Activated CD4-positive, alpha-beta memory T cell treated with anti-CD3 and anti-CD28 coated beads for 36 hours (primary cell): ENCODE results near the gene RYR2. TPM values are rescaled to one million over a fixed set of nuclear protein-coding genes. Genes with fewer than 3 reads are reported as not detected.
"Not testable (repeated sequence)": the region's sequence is repeated elsewhere in the genome, so short reads cannot be mapped to it uniquely, and the experiment has no call there.

Source experiments
- CTCF ChIA-PET: fragments of 350-600 bp; sonication (Branson Sonifier 250); formaldehyde crosslinking; loops from one replicate; lab custom pipeline; 2021; ENCODE audit warnings: antibody characterized with exemption, inconsistent platforms; lab: Charles Lee
- POLR2A ChIA-PET: fragments of 350-600 bp; sonication (Branson Sonifier 250); formaldehyde crosslinking; loops from one replicate; lab custom pipeline; 2021; ENCODE audit warnings: antibody characterized with exemption; lab: Charles Lee
- DNase-seq: peaks from one replicate; pipeline ENCODE4 v3.0.0-alpha.2; 2020
- H3K27ac Mint-ChIP-seq: one replicate; pipeline ENCODE4 v1.8.0; 2021; ENCODE audit warnings: mixed read lengths
- H3K27me3 Mint-ChIP-seq: one replicate; pipeline ENCODE4 v1.8.0; 2021; ENCODE audit warnings: mixed read lengths
- H3K36me3 Mint-ChIP-seq: one replicate; pipeline ENCODE4 v1.8.0; 2021; ENCODE audit warnings: mixed read lengths
- H3K4me1 Mint-ChIP-seq: one replicate; pipeline ENCODE4 v1.8.0; 2021; ENCODE audit warnings: low read depth, mixed read lengths
- H3K4me3 Mint-ChIP-seq: one replicate; pipeline ENCODE4 v1.8.0; 2021; ENCODE audit warnings: mild to moderate bottlenecking, mixed read lengths
- H3K9me3 Mint-ChIP-seq: one replicate; pipeline ENCODE4 v1.8.0; 2021; ENCODE audit warnings: mixed read lengths
- intact Hi-C: fragments of 100-400 bp; cut with micrococcal nuclease; formaldehyde crosslinking; loops from one replicate; pipeline ENCODE4 v1.15.1; 2023
- total RNA-seq, 2 experiments: library from RNA; stranded (reverse); gene quantifications; one replicate each; pipeline ENCODE4 v1.2.3, GENCODE V29; 2021

RYR2 gene
- total RNA-seq, 2 experiments from 2014 or later = 0.02 TPM

DNA sequence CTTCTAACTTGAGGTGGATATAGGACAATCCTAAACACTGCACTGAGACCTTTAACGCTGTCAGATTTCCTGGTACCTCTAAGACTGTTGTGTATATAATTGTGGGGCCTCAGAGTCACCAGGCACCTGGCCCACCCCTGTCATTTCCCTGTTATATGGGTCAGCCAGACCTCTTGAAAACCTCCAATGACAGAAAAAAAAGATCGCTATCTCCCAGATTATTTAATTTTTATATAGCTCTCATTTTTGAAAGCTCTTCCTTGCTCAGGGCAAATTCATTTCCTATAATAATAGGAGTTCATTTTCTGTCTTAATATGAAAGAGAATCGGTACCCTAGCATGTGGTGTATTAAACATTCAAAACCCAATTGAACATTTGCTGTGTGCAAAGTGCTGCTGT lies 792.1 kb downstream of the RYR2 start:
- DNase-seq = no peak
- Mint-ChIP-seq H3K9me3 (no peaks in the 10 kb centered on the region), H3K27me3 (no peaks in the 10 kb centered on the region), H3K4me1 (no peaks in the 10 kb centered on the region), H3K27ac (no peak overlapping the region), H3K36me3 (no peaks in the 10 kb centered on the region), H3K4me3 (no peak overlapping the region)
- intact Hi-C loops = no loop called here
- ChIA-PET CTCF (no interaction called here), POLR2A (no interaction called here)

DNA sequence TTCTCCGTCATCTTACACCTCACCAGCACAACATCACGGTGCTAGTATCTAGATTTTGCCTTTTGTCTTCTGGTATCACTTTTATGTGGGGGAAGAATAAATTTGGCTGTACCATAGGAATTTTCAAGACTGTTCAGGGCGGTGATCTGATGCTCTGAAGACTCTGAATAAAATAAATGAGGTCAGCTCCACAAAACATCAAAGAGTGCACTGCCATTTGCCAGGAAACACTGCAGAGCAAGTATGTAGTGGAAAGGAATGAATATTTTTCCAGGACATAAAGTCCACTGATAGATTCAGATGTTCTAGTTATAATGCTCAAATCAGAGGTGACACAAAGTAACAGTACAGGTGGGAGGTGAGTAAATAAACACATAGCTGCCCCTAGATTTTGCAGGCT lies 792.5 kb downstream of the RYR2 start:
- no peak for DNase-seq
- ChIA-PET POLR2A (no interaction called here), CTCF (no interaction called here)
- Mint-ChIP-seq H3K4me3 (no peak overlapping the region), H3K27ac (no peak overlapping the region), H3K9me3 (no peaks in the 10 kb centered on the region), H3K4me1 (no peaks in the 10 kb centered on the region), H3K36me3 (no peaks in the 10 kb centered on the region), H3K27me3 (no peaks in the 10 kb centered on the region)
- intact Hi-C loops = no loop called here

DNA sequence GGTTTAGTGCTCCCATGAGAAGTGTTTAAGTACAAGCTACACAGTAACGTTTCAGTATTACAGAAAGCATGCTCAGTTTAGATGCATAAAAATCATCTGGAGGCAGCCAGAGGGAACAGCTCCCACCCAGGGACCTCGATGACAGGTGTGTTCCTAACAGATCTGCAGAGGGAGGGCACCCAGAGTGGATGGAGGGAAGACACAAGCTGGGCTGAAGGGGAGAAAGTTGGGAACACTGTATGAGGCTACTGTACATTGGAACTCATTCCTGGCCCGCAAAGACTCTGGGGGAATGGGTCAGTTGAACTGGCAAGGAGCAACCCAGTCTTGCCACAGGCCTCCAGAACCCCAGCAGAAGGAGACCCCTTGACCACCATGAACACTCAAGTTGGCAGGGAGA lies 796.3 kb downstream of the RYR2 start:
- Mint-ChIP-seq H3K4me1 (no peaks in the 10 kb centered on the region), H3K27ac (no peak overlapping the region), H3K4me3 (no peak overlapping the region), H3K27me3 (no peaks in the 10 kb centered on the region), H3K9me3 (peaks cover 2% of the 10 kb centered on the region), H3K36me3 (no peaks in the 10 kb centered on the region)
- POLR2A ChIA-PET = no interaction called here
- CTCF ChIA-PET = no interaction called here
- DNase-seq = no peak
- intact Hi-C loops = no loop called here

DNA sequence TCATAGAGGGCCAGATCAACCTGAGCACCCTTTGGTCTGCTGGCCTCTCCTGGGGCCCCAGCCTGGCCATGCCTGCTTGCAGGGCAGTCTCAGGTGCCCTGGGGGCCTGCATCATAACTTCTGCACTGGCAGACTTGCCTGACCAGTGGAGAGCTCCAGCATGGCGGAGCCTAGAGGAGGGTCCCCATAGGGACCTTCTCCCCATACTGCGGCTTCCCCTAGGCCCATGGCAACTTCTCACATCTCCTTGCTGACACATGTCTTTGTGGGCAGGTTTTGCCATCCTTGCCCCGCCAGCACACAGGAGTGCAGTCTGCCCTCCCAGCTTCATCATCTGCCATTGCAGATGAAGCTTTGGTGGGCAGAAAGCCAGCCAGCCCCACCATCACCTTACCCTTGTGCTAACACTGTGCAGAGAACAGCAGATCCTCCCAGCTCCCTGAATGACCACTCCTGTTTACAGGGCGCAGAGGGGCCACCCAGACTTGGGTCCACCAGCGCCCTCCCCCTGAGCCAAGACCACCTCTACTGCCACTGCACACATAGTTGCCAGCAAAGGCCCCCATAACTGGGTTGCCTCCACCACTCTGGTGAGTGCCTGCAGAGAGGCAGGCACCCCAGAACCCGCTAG lies 797.0 kb downstream of the RYR2 start:
- intact Hi-C loops = no loop called here
- Mint-ChIP-seq H3K4me3 (no peak overlapping the region), H3K27me3 (no peaks in the 10 kb centered on the region), H3K36me3 (no peaks in the 10 kb centered on the region), H3K4me1 (no peaks in the 10 kb centered on the region), H3K9me3 (peaks cover 2% of the 10 kb centered on the region), H3K27ac (no peak overlapping the region)
- CTCF ChIA-PET = no interaction called here
- POLR2A ChIA-PET = no interaction called here
- no peak for DNase-seq

DNA sequence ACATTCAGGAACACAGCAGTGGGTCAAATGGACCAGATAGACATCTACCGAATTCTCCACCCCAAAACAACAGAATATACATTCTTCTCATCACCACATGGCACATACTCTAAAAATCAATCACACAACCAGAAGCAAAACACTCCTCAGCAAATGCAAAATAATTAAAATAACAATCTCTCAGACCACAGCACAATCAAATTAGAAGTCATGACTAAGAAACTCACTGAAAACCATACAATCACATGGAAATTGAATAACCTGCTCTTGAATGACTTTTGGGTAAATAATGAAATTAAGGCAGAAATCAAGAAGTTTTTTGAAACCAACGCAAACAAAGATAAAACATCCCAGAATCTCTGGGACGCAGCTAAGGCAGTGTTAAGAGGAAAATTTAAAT lies 799.5 kb downstream of the RYR2 start:
- intact Hi-C loops = no loop called here
- Mint-ChIP-seq H3K27ac (no peak overlapping the region), H3K27me3 (no peaks in the 10 kb centered on the region), H3K4me1 (no peaks in the 10 kb centered on the region), H3K9me3 (peaks cover 2% of the 10 kb centered on the region), H3K4me3 (no peak overlapping the region), H3K36me3 (no peaks in the 10 kb centered on the region)
- DNase-seq = no peak
- ChIA-PET POLR2A (no interaction called here), CTCF (interaction anchor here (1.0 kb wide), 1 partner anchor 35 kb away, joined by 3 read pairs; no protein-coding TSS in a partner anchor)

DNA sequence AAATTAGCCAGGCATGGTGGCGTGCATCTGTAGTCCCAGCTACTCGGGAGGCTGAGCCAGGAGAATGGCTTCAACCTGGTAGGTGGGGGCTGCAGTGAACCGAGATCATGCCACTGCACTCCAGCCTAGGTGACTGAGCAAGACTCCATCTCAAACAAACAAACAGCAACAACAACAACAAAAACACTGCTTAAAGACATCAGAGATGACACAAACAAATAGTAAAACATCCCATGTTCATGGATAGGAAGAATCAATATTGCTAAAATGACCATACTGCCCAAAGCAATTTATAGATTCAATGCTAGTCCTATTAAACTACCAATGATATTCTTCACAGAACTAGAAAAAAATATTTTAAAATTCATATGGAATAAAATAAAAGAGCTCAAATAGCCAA lies 801.5 kb downstream of the RYR2 start:
- H3K9me3 Mint-ChIP-seq, POLR2A ChIA-PET, CTCF ChIA-PET, H3K4me1 Mint-ChIP-seq, H3K36me3 Mint-ChIP-seq, intact Hi-C loops, H3K27me3 Mint-ChIP-seq, H3K27ac Mint-ChIP-seq, DNase-seq, H3K4me3 Mint-ChIP-seq: not testable (repeated sequence)

DNA sequence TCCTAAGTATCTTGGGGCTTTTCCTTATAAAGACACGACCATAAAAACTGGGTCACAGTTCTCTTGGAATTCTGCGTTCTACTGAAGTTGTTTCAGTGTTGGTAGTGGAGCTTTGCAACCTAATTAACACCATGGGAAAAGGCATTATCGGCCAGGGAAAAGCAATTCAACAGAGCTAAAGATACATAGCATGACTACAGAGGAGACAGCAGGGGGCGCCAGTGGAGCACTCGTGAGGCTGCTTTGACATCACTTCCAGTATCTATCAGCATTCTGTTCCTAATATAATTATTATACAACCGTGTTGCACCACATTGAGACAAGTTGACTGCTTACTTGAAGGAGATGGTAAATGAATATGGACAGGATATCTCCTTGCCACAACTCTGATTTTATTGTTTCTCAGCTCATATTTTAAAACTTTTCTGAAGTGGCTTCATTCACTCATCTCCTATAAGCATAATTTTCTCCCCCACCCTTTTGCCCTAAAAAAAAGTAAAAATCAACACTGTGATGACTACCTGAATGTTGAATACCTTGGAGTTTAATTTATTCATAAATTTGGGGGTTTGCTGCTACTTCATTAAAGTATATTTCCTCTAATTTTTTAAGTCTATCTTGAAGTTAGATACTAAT lies 809.3 kb downstream of the RYR2 start:
- ChIA-PET POLR2A (no interaction called here), CTCF (interaction anchor here (1.0 to 1.5 kb wide), 3 partner anchors 13 to 44 kb away, joined by 3 to 5 read pairs (median 3); no protein-coding TSS in a partner anchor)
- Mint-ChIP-seq H3K4me3 (no peak overlapping the region), H3K9me3 (peaks cover 4% of the 10 kb centered on the region), H3K27me3 (no peaks in the 10 kb centered on the region), H3K4me1 (no peaks in the 10 kb centered on the region), H3K36me3 (no peaks in the 10 kb centered on the region), H3K27ac (no peak overlapping the region)
- peak; percentile 35 for DNase-seq
- intact Hi-C loops = no loop called here

DNA sequence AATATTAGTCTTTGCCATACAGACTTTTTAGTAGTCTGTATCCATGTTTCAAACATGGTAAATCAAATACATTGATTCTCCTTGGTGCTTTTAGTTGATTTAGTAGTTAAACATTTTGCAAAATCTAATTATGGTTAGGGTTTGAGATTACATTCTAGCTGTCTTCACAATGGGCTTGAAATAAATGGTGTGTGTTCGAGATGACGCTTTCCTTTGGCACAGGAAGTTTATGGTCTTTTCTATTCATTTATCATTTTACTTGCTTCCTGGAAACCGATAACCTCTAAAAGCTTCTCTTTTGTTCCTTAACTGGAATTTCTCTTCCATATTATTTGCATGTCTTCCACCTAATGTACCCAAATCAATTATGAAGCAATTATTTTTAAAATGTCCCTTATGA lies 810.4 kb downstream of the RYR2 start:
- Mint-ChIP-seq H3K27ac (no peak overlapping the region), H3K27me3 (no peaks in the 10 kb centered on the region), H3K4me3 (no peak overlapping the region), H3K4me1 (no peaks in the 10 kb centered on the region), H3K9me3 (no peaks in the 10 kb centered on the region), H3K36me3 (no peaks in the 10 kb centered on the region)
- intact Hi-C loops = no loop called here
- CTCF ChIA-PET = interaction anchor here (1.5 kb wide), 1 partner anchor 12 kb away, joined by 5 read pairs; no protein-coding TSS in a partner anchor
- POLR2A ChIA-PET = no interaction called here
- DNase-seq = no peak

DNA sequence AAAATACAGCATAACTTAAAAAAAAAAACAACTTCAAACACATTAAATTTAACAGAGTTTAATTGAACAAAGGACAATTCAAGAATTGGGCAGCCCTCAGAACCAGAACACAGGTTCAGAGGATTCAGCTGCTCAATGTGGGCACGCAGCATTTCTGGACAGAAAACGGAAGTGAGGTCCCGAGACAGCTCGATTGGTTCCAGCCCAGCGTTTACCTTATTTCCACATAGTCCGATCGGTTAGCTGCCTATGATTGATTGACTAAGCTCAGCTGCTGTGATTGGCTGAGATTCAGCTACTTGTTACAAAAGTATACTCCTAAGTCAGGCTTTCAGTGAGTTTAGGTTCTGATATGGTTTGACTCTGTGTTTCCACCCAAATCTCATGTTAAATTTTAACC lies 815.5 kb downstream of the RYR2 start:
- intact Hi-C loops = no loop called here
- no peak overlapping the region for H3K27ac Mint-ChIP-seq
- no peaks in the 10 kb centered on the region for H3K9me3 Mint-ChIP-seq
- ChIA-PET CTCF (no interaction called here), POLR2A (no interaction called here)
- H3K4me3 Mint-ChIP-seq = no peak overlapping the region
- H3K36me3 Mint-ChIP-seq = no peaks in the 10 kb centered on the region
- DNase-seq = no peak
- H3K4me1 Mint-ChIP-seq = no peaks in the 10 kb centered on the region
- no peaks in the 10 kb centered on the region for H3K27me3 Mint-ChIP-seq

DNA sequence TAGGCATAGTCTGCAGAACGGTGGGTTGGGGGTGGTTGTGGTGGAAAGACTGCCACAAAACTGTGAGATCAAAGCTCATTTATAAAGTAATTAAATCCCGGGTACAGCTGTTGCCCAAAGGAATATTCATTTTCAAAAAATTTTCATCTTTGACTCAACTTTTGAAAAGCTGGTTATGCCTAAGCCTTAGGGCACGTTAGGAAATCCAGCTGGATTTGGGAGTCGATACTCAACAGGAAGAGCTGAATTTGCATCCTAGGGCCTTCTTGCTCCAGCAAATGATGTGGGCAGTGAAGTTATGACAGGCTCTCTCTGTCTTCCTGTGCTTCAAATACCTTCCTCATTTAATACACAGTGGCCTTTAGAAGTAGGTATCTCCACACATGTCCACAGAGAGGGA lies 817.0 kb downstream of the RYR2 start:
- ChIA-PET CTCF (no interaction called here), POLR2A (no interaction called here)
- H3K9me3 Mint-ChIP-seq = no peaks in the 10 kb centered on the region
- DNase-seq = no peak
- no peak overlapping the region for H3K27ac Mint-ChIP-seq
- intact Hi-C loops = no loop called here
- no peak overlapping the region for H3K4me3 Mint-ChIP-seq
- no peaks in the 10 kb centered on the region for H3K27me3 Mint-ChIP-seq
- no peaks in the 10 kb centered on the region for H3K36me3 Mint-ChIP-seq
- no peaks in the 10 kb centered on the region for H3K4me1 Mint-ChIP-seq

DNA sequence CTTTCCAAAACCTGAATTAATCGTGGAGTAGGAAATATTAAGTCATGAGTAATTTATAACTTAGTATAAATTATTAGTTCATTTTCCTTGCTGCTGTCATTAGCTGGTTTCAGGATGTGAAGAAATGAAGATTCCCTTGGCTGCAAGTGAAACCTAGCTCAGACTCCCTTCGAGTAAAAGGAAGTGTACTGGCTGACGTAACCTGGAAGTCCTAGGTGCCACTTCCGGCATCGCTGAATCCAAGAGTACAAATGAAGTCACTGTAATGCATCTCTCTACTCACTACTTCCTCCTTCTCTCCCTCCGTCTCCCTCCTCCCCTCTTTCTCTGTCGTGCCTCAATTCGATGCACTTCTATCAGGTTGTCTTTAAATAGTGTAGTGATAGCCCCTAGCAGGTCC lies 820.0 kb downstream of the RYR2 start:
- Mint-ChIP-seq H3K4me3 (no peak overlapping the region), H3K36me3 (no peaks in the 10 kb centered on the region), H3K4me1 (peaks cover 2% of the 10 kb centered on the region), H3K27me3 (no peaks in the 10 kb centered on the region), H3K9me3 (no peaks in the 10 kb centered on the region), H3K27ac (no peak overlapping the region)
- DNase-seq = no peak
- POLR2A ChIA-PET = no interaction called here
- CTCF ChIA-PET = no interaction called here
- intact Hi-C loops = no loop called here

DNA sequence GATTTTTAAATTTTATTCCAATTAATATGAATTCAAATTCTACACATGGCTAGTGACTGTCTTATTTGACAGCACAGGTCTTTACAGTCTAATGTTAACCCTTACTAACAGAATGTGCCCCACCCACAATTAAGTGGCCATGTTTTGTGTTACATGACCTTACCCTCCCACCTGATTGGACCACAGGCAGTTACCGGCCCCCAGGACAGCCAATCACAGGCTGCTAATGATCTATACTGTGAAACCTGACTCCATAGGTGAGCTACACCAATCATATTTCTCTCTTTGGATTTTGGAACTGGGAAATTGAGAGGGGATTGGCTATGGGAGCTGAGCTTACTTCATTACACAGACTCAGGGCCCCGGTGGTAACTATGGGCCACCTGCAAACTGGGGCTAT lies 821.2 kb downstream of the RYR2 start:
- Mint-ChIP-seq H3K27ac (no peak overlapping the region), H3K36me3 (no peaks in the 10 kb centered on the region), H3K9me3 (no peaks in the 10 kb centered on the region), H3K4me3 (no peak overlapping the region), H3K4me1 (peaks cover 2% of the 10 kb centered on the region), H3K27me3 (no peaks in the 10 kb centered on the region)
- intact Hi-C loops = no loop called here
- ChIA-PET POLR2A (no interaction called here), CTCF (interaction anchor here (1.6 kb wide), 1 partner anchor 9 kb away, joined by 9 read pairs; no protein-coding TSS in a partner anchor)
- no peak for DNase-seq
